Measurements from ENCODE around the gene NGRN.

GRCh38 chr15:90225504-90226234 lies 39.8 kb upstream of the NGRN start:
- TF ChIP-seq POLR2AphosphoS5 (IDR thresholded peaks at IDR 0.05; ENCODE audit: low read depth, low read length) (no peak), POLR2A (IDR thresholded peaks at IDR 0.05; ENCODE audit: low read depth, low read length) (no peak), TAF1 (IDR thresholded peaks at IDR 0.05; ENCODE audit: low read depth, low read length) (no peak), POU2F2 (IDR thresholded peaks at IDR 0.05; ENCODE audit: low read depth, low read length) (no peak)

Data from GM12891 (cell line).